Liver (tissue), 9 donors: ENCODE measurements around the gene C5. TPM values are rescaled to one million over a fixed set of nuclear protein-coding genes. Genes with fewer than 3 reads are reported as not detected.
A peak's percentile ranks its signal among the peaks of the same experiment; 100 is the strongest.

Experiments used
- DNase-seq: peaks from one replicate; pipeline ENCODE4 v3.0.0-alpha.2; 2017; ENCODE audit warnings: low spot score
- H3K27ac ChIP-seq, 2 donors: one replicate each; pipeline ENCODE4 v1.7.0; 2013; ENCODE audit warnings: inconsistent platforms in 2 of 2, low read length in 2 of 2, control low read depth in 1 of 2, low read depth in 1 of 2, mild to moderate bottlenecking in 1 of 2
- H3K27me3 ChIP-seq, 4 donors: one replicate each; pipeline versions ENCODE4 v1.6.1 to v1.7.0; 2013; ENCODE audit warnings: low read length in 3 of 4, inconsistent platforms in 1 of 4, mild to moderate bottlenecking in 1 of 4, moderate library complexity in 1 of 4; ENCODE audit not compliant: control insufficient read depth in 4 of 4, insufficient read depth in 4 of 4
- H3K36me3 ChIP-seq, 4 donors: one replicate each; pipeline versions ENCODE4 v1.6.1 to v1.7.0; 2013; ENCODE audit warnings: low read length in 3 of 4, mild to moderate bottlenecking in 3 of 4, low read depth in 1 of 4, moderate library complexity in 1 of 4; ENCODE audit not compliant: control insufficient read depth in 4 of 4, insufficient read depth in 3 of 4
- H3K4me1 ChIP-seq, 4 donors: one replicate each; pipeline versions ENCODE4 v1.6.1 to v1.7.0; 2013; ENCODE audit warnings: low read length in 3 of 4, mild to moderate bottlenecking in 3 of 4, moderate library complexity in 1 of 4; ENCODE audit not compliant: control insufficient read depth in 4 of 4, insufficient read depth in 4 of 4
- H3K4me3 ChIP-seq, 3 donors: one replicate each; pipeline versions ENCODE4 v1.6.1 to v1.7.0; 2013; ENCODE audit warnings: low read length in 3 of 3, control low read depth in 1 of 3, low read depth in 1 of 3, mild to moderate bottlenecking in 1 of 3
- H3K9ac ChIP-seq, 2 donors: one replicate each; pipeline ENCODE4 v1.7.0; 2013; ENCODE audit warnings: low read length in 2 of 2, mild to moderate bottlenecking in 2 of 2, moderate library complexity in 2 of 2, control low read depth in 1 of 2, low read depth in 1 of 2
- H3K9me3 ChIP-seq, 4 donors: one replicate each; pipeline versions ENCODE4 v1.6.1 to v1.7.0; 2013; ENCODE audit warnings: low read length in 3 of 4; ENCODE audit not compliant: control insufficient read depth in 4 of 4
- FOXA1 ChIP-seq: IDR thresholded peaks from 2 replicates; pipeline ENCODE4 v1.6.1; 2016; ENCODE audit warnings: antibody characterized with exemption
- FOXA2 ChIP-seq: IDR thresholded peaks from 2 replicates; pipeline ENCODE4 v1.6.1; 2016; ENCODE audit warnings: antibody characterized with exemption
- GABPA ChIP-seq, 2 donors: IDR thresholded peaks in 1 of 2; conservative IDR thresholded peaks in 1 of 2; 2 replicates each; pipeline ENCODE4 v1.6.1; 2016; ENCODE audit warnings: antibody characterized with exemption in 2 of 2, mild to moderate bottlenecking in 1 of 2, moderate library complexity in 1 of 2
- HNF4A ChIP-seq, 2 donors: conservative IDR thresholded peaks; 2 replicates each; pipeline ENCODE4 v1.6.1; 2016; ENCODE audit warnings: antibody characterized with exemption in 2 of 2, mild to moderate bottlenecking in 2 of 2
- JUND ChIP-seq, 2 donors: IDR thresholded peaks; 2 replicates each; pipeline ENCODE4 v1.6.1; 2016; ENCODE audit warnings: antibody characterized with exemption in 2 of 2
- NR2F2 ChIP-seq: IDR thresholded peaks from 2 replicates; pipeline ENCODE4 v1.6.1; 2016; ENCODE audit warnings: antibody characterized with exemption
- RAD21 ChIP-seq, 2 donors: IDR thresholded peaks; 2 replicates each; pipeline ENCODE4 v1.6.1; 2016; ENCODE audit warnings: antibody characterized with exemption in 2 of 2, mild to moderate bottlenecking in 2 of 2
- RXRA ChIP-seq, 2 donors: IDR thresholded peaks; 2 replicates each; pipeline ENCODE4 v1.6.1; 2017 to 2018; ENCODE audit warnings: antibody characterized with exemption in 2 of 2, mild to moderate bottlenecking in 1 of 2
- SP1 ChIP-seq: IDR thresholded peaks from 2 replicates; pipeline ENCODE4 v1.6.1; 2018; ENCODE audit warnings: antibody characterized with exemption, mild to moderate bottlenecking
- TAF1 ChIP-seq: conservative IDR thresholded peaks from 2 replicates; pipeline ENCODE4 v1.6.1; 2016; ENCODE audit warnings: antibody characterized with exemption, mild to moderate bottlenecking
- YY1 ChIP-seq: IDR thresholded peaks from 2 replicates; pipeline ENCODE4 v1.6.1; 2016; ENCODE audit warnings: antibody characterized with exemption, mild to moderate bottlenecking
- WGBS: extraction: QIAGEN DNeasy Blood & Tissue Kit; methylation state at CpG from one replicate; pipeline ENCODE4 v1.1.7; 2013; 5-methylcytosine and 5-hydroxymethylcytosine counted together
- polyA plus RNA-seq, 2 donors: library from polyadenylated mRNA; stranded (reverse) in 1 of 2; unstranded in 1 of 2; fragments of 200-250 nt in 1 of 2; fragments of >200 nt in 1 of 2; fragmentation: Nextera tagmentation in 1 of 2; extraction: Ambion mirVana in 1 of 2; gene quantifications; one replicate each; pipeline versions ENCODE4 v1.2.1 to v1.2.3, GENCODE V29; 2013 to 2015
- total RNA-seq, 2 donors: library from RNA; depleted of rRNA; stranded (reverse); fragments of >200 nt; gene quantifications; one replicate each; pipeline ENCODE4 v1.2.3, GENCODE V29; 2014
- TF ChIP-seq, protein P1 (sequence below): IDR thresholded peaks from 2 replicates; pipeline ENCODE4 v1.6.1; 2016; ENCODE audit warnings: antibody characterized with exemption
- TF ChIP-seq, protein P2 (sequence below): fragments of 150-350 bp; IDR thresholded peaks from 2 replicates; pipeline ENCODE4 v1.5.1; 2017; ENCODE audit warnings: improper control_type of control experiment, low read depth, low read length; ENCODE audit not compliant: missing input control
- donor health status: healthy.
- donor health status: healthy.
- donor health status: healthy.
- donor health status: healthy.
- donor health status: healthy.

The C5 gene
- total and polyA plus RNA-seq, 4 donors: 127 to 485 (median 361) TPM

DNA sequence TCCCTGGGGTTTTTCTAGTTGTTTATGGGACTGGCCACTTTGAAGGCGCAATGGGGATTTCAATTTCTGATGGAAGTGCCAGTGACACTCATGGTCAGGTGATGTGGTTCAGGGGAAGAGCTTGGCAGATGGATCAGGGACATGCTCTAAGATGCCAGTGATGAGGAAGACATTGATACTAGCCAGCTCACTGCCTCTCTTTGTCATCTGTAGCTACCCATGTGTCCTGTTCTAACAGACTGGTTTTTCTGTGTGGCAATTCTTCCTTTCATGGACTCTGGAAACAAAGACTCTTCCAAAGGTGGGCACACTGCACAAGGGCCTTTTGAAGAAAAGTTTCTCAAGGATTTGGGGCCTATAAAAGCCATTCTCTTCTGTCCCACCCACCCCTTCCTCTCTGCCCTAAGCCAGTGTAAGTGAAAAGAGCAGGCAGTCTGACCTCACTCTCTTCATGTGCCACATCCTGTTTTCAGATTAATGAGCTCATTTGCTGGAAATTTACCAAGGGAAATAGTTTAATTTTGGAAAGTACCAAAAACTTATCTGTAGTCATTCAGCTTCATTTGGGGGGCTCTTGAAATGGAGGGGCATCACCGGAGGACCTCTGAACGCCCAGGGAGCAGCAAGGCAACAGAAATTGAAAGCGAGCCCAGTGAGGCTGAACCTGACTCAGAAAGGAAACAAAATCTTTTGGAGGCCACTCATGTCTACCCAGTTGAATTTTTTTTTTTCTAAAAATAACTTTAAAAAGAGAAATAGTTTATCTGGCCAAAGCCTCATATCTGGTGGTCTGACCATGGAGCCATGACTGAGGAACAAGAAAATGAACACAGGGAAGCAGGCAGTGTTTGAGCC is 118.6 kb downstream of the C5 start:
- Histone ChIP-seq H3K36me3 (no peaks in the 10 kb centered on the region), H3K27ac (peak overlapping the region; percentile 53 to 63), H3K27me3 (no peaks in the 10 kb centered on the region), H3K9ac (peak overlapping the region in 1 of 2 donors; percentile 73), H3K4me3 (no peak overlapping the region), H3K4me1 (peaks cover 5 to 24% (median 18%) of the 10 kb centered on the region in 4 donors), H3K9me3 (no peaks in the 10 kb centered on the region)
- WGBS: 66% methylated on average over 4 of the region's 4 CpGs
- TF ChIP-seq, protein P1, sequence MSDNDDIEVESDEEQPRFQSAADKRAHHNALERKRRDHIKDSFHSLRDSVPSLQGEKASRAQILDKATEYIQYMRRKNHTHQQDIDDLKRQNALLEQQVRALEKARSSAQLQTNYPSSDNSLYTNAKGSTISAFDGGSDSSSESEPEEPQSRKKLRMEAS: no peak
- no peak for TF ChIP-seq RAD21 (IDR thresholded peaks at IDR 0.05)
- TF ChIP-seq NR2F2: peak; percentile 30
- TF ChIP-seq RXRA (IDR thresholded peaks at IDR 0.05): no peak
- TF ChIP-seq SP1: no peak
- no peak for TF ChIP-seq TAF1
- peak; percentile 17 for TF ChIP-seq YY1
- peak in 1 of 2 donors; percentile 28 for TF ChIP-seq JUND (IDR thresholded peaks at IDR 0.05)
- no peak for DNase-seq

DNA sequence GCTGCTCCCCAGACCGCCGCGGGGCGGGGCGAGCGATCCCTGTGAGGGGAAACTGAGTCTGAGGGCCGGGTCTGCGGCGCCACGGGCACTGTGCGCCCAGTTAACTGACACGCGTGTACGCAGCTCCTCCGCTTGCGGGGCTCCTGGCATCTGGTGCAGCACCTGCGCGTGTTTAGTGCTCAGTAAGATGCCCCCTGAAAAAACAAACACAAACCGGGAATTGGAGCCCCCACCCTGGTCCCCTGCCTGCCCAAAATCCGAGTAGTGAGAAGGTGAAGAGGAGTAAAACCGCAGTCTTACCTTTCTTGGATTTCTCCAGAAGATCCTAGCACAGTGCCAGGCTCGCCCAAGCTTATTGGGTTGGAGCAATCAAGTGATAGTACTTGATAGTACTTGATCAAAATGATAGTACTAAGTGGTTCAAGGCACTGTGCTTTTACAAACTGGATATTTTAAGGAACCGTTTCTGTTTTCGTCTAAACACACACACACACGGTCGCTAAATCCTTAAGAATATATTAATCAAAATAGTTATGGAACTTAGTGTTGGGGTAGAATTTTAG is 120.8 kb downstream of the C5 start:
- H3K9ac ChIP-seq: peak overlapping the region; percentile 26 to 41
- H3K4me1 ChIP-seq: peaks cover 0 to 10% (median 4%) of the 10 kb centered on the region in 4 donors
- no peak for DNase-seq
- 22% methylated on average over 26 of the region's 26 CpGs for WGBS
- H3K27ac ChIP-seq: peak overlapping the region; percentile 71 to 79
- TF ChIP-seq, protein P1: no peak
- peak overlapping the region; percentile 72 to 77 (median 73) for H3K4me3 ChIP-seq
- no peaks in the 10 kb centered on the region for H3K9me3 ChIP-seq
- H3K36me3 ChIP-seq: no peaks in the 10 kb centered on the region
- H3K27me3 ChIP-seq: no peaks in the 10 kb centered on the region

DNA sequence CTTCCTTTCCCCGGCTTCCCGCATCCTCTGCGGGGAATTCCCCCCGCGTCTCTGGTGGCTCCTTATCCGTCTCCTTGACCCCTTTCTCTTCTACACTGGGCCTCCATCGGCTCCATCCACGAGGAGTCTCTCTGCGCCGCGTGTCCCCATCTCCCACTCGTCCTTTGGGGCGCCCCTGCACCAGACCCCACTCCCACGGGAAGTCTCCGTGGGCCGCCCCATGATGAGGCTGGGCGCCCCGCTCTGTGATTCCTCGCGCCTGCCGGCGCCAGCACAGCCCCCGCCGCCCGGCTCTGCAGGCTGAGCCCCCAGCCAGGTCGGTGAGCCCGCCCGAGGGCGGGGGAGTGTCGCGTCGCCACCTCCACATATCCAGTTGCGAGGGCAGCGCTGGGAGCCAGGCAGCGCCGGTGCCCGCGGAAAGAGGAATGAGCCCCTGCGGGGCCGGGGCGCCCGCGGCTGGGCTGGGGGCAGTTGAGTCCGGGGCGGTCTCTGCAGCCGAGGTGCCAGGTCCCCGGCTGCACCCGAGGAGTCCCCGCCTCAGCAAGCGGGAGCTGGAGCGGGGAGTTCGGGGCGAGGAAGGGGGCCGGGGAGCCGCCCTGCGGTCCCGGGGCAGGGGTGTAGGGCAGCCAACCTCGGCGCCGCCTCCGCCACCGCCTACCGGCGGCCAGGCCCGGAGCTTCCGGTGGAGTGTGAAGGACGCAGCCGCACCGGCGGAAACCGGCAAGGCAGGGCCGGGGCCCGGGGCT is 121.4 kb downstream of the C5 start:
- H3K36me3 ChIP-seq: no peaks in the 10 kb centered on the region
- peaks cover 0 to 10% (median 4%) of the 10 kb centered on the region in 4 donors for H3K4me1 ChIP-seq
- H3K4me3 ChIP-seq: peak overlapping the region; percentile 72 to 77 (median 73)
- TF ChIP-seq RAD21 (IDR thresholded peaks at IDR 0.05): peak in 1 of 2 donors; percentile 25
- TF ChIP-seq FOXA1: no peak
- TF ChIP-seq, protein P1: no peak
- peak in 1 of 2 donors; percentile 83 for TF ChIP-seq GABPA (IDR thresholded peaks at IDR 0.05 in 1 of 2, conservative IDR thresholded peaks at IDR 0.05 in 1 of 2)
- TF ChIP-seq, protein P2, sequence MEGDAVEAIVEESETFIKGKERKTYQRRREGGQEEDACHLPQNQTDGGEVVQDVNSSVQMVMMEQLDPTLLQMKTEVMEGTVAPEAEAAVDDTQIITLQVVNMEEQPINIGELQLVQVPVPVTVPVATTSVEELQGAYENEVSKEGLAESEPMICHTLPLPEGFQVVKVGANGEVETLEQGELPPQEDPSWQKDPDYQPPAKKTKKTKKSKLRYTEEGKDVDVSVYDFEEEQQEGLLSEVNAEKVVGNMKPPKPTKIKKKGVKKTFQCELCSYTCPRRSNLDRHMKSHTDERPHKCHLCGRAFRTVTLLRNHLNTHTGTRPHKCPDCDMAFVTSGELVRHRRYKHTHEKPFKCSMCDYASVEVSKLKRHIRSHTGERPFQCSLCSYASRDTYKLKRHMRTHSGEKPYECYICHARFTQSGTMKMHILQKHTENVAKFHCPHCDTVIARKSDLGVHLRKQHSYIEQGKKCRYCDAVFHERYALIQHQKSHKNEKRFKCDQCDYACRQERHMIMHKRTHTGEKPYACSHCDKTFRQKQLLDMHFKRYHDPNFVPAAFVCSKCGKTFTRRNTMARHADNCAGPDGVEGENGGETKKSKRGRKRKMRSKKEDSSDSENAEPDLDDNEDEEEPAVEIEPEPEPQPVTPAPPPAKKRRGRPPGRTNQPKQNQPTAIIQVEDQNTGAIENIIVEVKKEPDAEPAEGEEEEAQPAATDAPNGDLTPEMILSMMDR: no peak
- TF ChIP-seq FOXA2: no peak
- peak; percentile 22 for TF ChIP-seq NR2F2
- TF ChIP-seq YY1: peak; percentile 28
- no peak for TF ChIP-seq HNF4A (conservative IDR thresholded peaks at IDR 0.05)
- no peaks in the 10 kb centered on the region for H3K9me3 ChIP-seq
- H3K27ac ChIP-seq: peak overlapping the region; percentile 71 to 79
- no peaks in the 10 kb centered on the region for H3K27me3 ChIP-seq
- 2% methylated on average over 73 of the region's 73 CpGs for WGBS
- peak; percentile 65 for DNase-seq
- peak overlapping the region; percentile 41 to 52 for H3K9ac ChIP-seq
